T-helper 17 cell (primary cell): ENCODE measurements around the gene ZNF554. TPM values are rescaled to one million over a fixed set of nuclear protein-coding genes. Genes with fewer than 3 reads are reported as not detected.

ENCODE experiments used
- ATAC-seq: fragments of 150-1000 bp; cut with Tn5 transposase; 2 replicates; pipeline ENCODE4 v1.10.0; 2021; ENCODE audit warnings: mild to moderate bottlenecking, moderate library complexity
- DNase-seq, 3 donors: peaks; one replicate each; pipeline versions ENCODE4 v3.0.0 to v3.0.0-alpha.2; 2020 to 2021
- H3K9me3 ChIP-seq: one replicate; pipeline ENCODE4 v1.7.0; 2013; ENCODE audit warnings: low read length, mild to moderate bottlenecking; ENCODE audit not compliant: control insufficient read depth, poor library complexity, severe bottlenecking
- H3K27ac Mint-ChIP-seq: one replicate; pipeline ENCODE4 v1.8.0; 2022; ENCODE audit warnings: mild to moderate bottlenecking, moderate library complexity, mixed read lengths
- H3K27me3 Mint-ChIP-seq: one replicate; pipeline ENCODE4 v1.8.0; 2022; ENCODE audit warnings: mixed read lengths
- H3K36me3 Mint-ChIP-seq: one replicate; pipeline ENCODE4 v1.8.0; 2022; ENCODE audit warnings: low read depth, mixed read lengths
- H3K4me1 Mint-ChIP-seq: one replicate; pipeline ENCODE4 v1.8.0; 2022; ENCODE audit warnings: mild to moderate bottlenecking, mixed read lengths
- H3K4me3 Mint-ChIP-seq: one replicate; pipeline ENCODE4 v1.8.0; 2022; ENCODE audit warnings: mild to moderate bottlenecking, moderate library complexity, mixed read lengths
- total RNA-seq, 4 donors: library from RNA in 2 of 4; stranded (reverse) in 2 of 4; gene quantifications; one replicate each; pipeline ENCODE4 v1.2.3 and lab custom pipeline; 2022 to 2026

The ZNF554 gene
- total RNA-seq (1 to 10 TPM; 3.0 to 3.2 TPM), total RNA-seq (lab: John Stamatoyannopoulos, UW) (8.4 to 10.1 reads per million in 2 donors)

GRCh38 chr19:2819540-2820111 lies at the start of gene ZNF554:
Gene ZNF554 (plus strand): TSS chr19:2819868. CDS start chr19:2820072, 204 bp downstream.
- Mint-ChIP-seq H3K27me3 (no peaks in the 10 kb centered on the region), H3K4me3 (peak within 1 kb of the TSS; percentile 88), H3K36me3 (no peaks in the 10 kb centered on the region), H3K4me1 (peaks cover 9% of the 10 kb centered on the region), H3K27ac (no peak within 1 kb of the TSS)
- DNase-seq = peak; percentile 97 to 100 (median 99)
- H3K9me3 ChIP-seq = no peaks in the 10 kb centered on the region
- ATAC-seq = peak; percentile 100

DNA sequence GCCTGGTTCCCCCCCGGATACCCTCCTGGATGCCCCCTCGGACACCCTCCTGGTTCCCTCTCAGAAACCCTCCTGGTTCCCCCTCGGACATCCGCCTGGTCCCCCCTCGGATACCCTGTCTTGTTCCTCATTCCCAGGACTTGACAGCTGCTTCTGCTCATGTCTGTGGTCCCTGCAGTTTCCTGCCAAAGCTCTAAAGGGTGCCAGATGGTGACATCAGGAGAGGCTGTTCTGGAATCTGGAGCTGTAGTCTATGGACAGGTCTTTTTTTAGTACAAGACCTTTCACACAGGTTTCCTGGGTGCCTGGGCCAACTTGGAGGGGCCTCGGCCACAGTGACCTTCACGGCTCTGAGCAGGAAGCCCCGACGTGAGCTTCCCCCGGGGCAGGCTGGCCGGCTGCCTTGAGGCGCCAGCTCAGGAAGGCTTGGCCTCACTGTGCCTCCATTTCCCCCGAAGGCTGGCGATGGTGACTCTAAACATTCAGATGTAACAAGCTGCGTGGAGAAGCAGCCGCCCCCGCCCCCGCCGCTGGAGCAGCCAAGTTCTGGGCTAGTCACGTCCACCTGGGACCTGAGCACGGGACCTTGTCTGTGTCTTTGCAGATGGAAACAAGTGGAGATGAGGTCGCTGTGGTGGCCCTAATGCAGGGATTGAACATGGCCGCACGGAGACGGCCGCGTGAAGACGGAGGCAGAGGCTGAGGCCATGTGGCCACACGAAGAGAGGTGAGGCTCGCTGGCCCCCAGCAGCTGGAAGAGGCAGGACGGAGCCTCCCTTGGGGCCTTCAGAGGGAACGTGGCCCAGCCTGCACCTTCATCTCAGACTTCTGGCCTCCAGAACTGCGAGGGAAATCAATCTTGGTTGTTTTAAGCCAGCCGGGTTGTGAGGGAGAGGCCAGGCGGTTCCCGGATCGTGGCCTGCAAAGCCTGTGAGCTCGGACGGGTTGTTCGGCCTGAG lies 49.3 kb upstream of the ZNF554 start:
- H3K36me3 Mint-ChIP-seq = no peaks in the 10 kb centered on the region
- DNase-seq = no peak
- no peak for ATAC-seq
- no peak overlapping the region for H3K4me3 Mint-ChIP-seq
- H3K9me3 ChIP-seq = no peaks in the 10 kb centered on the region
- no peak overlapping the region for H3K27ac Mint-ChIP-seq
- H3K4me1 Mint-ChIP-seq = peaks cover 12% of the 10 kb centered on the region
- no peaks in the 10 kb centered on the region for H3K27me3 Mint-ChIP-seq

DNA sequence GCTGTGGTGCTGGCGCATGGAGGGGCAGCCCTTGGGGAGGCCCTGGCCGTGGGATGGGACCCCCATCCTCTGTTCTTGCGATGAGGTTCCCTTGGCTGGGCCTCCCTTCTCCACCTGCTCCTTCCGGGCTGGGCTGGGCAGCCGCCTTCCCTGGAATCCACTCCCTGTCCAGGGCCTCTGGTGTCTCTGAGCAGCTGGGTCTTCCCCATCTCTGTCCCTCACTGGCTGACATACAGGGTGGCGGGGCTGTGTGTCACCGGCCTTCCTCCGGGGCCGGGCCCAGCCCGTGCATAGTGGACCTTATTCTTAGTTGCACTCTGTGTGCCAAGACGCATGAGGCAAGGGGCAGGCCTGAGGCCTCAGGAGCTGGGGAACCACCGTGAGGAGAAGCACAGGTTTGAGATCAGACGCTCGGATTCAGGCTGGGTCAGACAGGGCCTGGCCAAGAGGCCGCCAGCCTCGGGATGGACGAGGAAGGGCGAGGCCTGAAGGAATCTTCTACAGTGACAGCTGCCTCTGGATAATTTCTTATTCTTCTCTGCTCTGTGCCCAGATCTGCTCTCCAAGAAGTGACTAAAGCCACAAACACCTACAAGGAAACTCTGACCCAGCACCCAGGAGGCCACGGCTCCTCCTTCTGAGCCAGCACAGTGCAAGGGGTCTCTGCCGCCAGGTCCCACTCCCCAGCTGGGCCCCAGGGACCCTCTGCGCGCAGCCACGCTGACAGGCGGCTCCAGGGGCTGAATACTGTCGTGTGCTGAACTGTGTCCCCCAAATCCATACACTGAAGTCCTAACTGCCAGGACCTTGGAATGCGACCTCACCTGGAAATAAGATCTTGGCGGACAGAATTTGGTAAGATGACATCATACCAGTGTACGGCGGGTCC lies 47.6 kb upstream of the ZNF554 start:
- Mint-ChIP-seq H3K4me1 (peaks cover 20% of the 10 kb centered on the region), H3K27me3 (no peaks in the 10 kb centered on the region), H3K4me3 (no peak overlapping the region), H3K36me3 (no peaks in the 10 kb centered on the region), H3K27ac (no peak overlapping the region)
- H3K9me3 ChIP-seq = no peaks in the 10 kb centered on the region
- no peak for ATAC-seq
- DNase-seq = no peak

GRCh38 chr19:2774083-2774679 lies 45.5 kb upstream of the ZNF554 start:
- DNase-seq (no peak), ATAC-seq (no peak)
- peaks cover 20% of the 10 kb centered on the region for H3K4me1 Mint-ChIP-seq
- H3K36me3 Mint-ChIP-seq = no peaks in the 10 kb centered on the region
- H3K27me3 Mint-ChIP-seq = no peaks in the 10 kb centered on the region
- no peaks in the 10 kb centered on the region for H3K9me3 ChIP-seq
- H3K4me3 Mint-ChIP-seq = no peak overlapping the region
- H3K27ac Mint-ChIP-seq = peak overlapping the region; percentile 96

- no peaks in the 10 kb centered on the region for H3K36me3 Mint-ChIP-seq
- H3K27me3 Mint-ChIP-seq = no peaks in the 10 kb centered on the region
- ATAC-seq = no peak
- peak overlapping the region; percentile 91 for H3K4me3 Mint-ChIP-seq
- H3K4me1 Mint-ChIP-seq = peaks cover 21% of the 10 kb centered on the region
- H3K27ac Mint-ChIP-seq = peak overlapping the region; percentile 96
- no peaks in the 10 kb centered on the region for H3K9me3 ChIP-seq
- DNase-seq = no peak
These were observed 44.6 kb upstream of the ZNF554 start for GRCh38 chr19:2774953-2775555.

DNA sequence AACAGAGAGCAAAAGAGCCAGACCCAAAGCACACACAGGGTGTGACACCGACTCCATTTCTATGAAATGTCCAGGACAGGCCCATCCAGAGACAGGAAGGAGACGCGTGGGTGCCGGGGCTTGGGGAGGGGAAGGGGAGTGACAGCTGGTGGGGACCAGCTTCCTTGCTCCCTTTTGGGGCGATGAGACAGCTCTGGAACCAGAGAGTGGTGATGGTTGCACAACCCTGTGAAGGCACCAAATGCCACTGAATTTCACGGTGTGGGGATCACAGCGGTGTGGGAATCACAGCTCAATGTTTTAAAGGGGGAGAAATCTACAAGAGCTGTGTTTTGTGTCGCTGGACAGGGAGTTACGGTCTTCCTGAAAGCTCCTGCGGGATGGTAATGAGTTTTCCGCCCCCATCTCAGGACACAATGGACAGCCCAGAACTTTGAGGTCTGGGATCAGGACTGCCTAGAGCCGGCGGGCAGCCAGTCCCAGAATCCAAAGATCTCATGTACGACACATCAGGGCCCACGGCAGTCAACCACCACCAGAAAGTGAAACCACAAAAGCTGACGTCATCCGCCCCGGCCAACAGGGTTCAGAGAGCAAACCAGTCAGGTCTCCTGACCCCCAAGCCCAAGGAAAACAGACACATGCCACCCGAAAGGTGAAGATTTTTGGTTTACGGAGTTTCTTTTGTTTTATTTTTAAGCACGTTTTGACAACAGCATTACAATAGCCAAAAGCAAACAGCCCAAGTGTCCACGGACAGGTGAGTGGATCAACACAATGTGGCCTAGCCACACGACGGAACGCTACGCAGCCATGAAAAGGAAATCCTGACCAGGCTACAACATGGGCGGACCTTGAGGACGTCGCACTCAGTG lies 43.9 kb upstream of the ZNF554 start:
- Mint-ChIP-seq H3K27me3 (no peaks in the 10 kb centered on the region), H3K4me3 (peak overlapping the region; percentile 91), H3K27ac (peak overlapping the region; percentile 96), H3K4me1 (peaks cover 25% of the 10 kb centered on the region), H3K36me3 (no peaks in the 10 kb centered on the region)
- ATAC-seq (peak; percentile 84), DNase-seq (peak; percentile 30 to 35 (median 34))
- H3K9me3 ChIP-seq = no peaks in the 10 kb centered on the region

DNA sequence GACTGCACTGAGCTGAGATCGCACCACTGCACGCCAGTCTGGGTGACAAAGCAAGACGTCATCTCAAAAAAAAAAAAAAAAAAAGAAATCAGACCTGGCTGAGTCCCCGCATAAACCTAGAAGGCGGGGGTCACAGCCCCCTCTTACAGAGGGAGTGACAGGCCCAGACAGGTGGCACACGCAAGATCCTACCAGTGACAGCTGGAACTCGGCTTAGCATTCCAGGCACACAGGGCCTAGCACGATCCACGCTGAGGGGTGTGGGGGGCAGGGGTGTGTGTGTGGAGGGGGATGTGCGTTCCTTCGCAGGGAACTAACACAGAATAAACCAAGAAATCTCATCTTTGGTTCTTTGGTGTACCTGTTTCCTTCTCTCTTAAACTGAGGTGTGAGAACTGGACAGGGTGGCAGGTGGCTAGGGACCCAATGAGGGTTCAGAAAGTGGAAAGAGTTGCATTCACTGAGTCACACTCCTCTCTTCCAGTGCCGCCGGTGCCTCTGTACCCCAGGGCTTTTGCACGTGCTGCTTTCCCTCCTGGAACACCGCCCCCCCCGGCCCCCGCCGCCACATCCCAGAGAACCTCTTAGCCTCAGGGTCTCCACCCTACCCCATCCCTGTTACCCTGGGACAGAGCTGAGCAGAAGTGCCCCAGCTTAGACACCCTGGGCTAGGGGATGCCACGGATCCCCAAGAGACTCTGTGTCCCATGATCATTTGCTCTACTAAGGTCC lies 41.5 kb upstream of the ZNF554 start:
- H3K4me3 Mint-ChIP-seq = peak overlapping the region; percentile 31
- H3K4me1 Mint-ChIP-seq = peaks cover 30% of the 10 kb centered on the region
- H3K27ac Mint-ChIP-seq = no peak overlapping the region
- DNase-seq (no peak), ATAC-seq (no peak)
- H3K9me3 ChIP-seq = no peaks in the 10 kb centered on the region
- H3K27me3 Mint-ChIP-seq = no peaks in the 10 kb centered on the region
- H3K36me3 Mint-ChIP-seq = no peaks in the 10 kb centered on the region

DNA sequence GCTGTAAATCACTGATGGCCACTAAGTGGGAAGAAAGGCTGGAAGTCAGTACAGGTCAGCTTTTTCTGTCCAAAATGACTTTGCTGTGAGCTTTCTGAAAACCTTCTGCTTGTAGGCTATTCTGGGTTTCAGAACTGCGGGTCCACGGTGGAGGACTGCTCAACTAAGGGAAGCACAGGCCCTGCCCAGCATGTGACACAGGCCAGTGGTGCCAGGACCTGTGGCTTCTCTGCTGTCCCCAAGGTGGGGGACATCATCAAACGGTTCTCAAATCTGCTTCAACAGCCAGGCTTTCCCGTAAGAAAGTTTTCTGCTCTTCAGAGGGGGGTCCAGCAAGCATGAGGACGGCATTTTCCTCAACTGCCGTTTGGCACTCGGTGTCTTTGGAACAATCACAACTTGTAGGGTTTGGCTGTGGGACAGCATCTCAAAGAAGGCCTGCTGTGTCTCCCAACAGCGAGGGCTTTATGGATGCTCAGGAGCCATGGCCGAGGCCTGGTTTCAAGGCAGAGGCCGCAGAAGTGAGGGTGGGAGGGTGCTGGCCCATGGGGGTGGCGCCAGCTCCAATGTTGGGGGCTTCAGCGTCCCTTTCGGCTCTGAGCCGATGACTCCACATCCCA lies 40.4 kb upstream of the ZNF554 start:
- no peak overlapping the region for H3K4me3 Mint-ChIP-seq
- ATAC-seq (no peak), DNase-seq (no peak)
- no peaks in the 10 kb centered on the region for H3K9me3 ChIP-seq
- H3K4me1 Mint-ChIP-seq = peaks cover 35% of the 10 kb centered on the region
- no peaks in the 10 kb centered on the region for H3K36me3 Mint-ChIP-seq
- no peaks in the 10 kb centered on the region for H3K27me3 Mint-ChIP-seq
- H3K27ac Mint-ChIP-seq = no peak overlapping the region

- H3K27me3 Mint-ChIP-seq = no peaks in the 10 kb centered on the region
- peaks cover 29% of the 10 kb centered on the region for H3K4me1 Mint-ChIP-seq
- H3K4me3 Mint-ChIP-seq = no peak overlapping the region
- no peaks in the 10 kb centered on the region for H3K9me3 ChIP-seq
- ATAC-seq (no peak), DNase-seq (no peak)
- no peaks in the 10 kb centered on the region for H3K36me3 Mint-ChIP-seq
- H3K27ac Mint-ChIP-seq = no peak overlapping the region
These were observed 39.4 kb upstream of the ZNF554 start for GRCh38 chr19:2780284-2780683.

DNA sequence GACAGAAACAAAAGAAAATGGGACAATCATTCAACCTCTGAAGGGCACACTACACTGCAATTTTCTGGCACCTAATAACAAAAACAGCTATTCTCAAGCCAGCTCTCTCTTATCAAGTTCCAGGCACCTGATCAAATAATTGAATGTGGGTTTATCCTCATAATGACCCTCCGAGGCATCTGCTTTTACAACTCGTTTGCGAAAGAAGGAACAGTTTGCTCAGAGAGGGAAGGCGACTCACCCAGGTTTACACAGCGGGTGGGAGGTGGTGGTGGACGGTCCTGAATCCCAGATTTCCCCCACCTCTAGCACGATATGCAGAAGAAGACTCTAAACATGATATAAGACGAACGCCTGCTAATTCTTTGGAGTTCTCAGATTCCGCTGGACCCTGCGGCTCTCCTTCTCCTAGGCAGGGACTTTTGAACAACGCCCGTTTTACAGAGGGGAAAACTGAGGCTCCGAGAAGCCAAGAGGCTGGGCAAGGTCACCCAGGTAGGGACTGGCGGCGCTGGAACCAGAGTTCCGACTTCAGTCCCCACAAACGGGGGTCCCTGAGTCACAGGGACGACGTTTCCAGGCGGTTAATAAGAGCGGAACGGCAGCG lies 37.2 kb upstream of the ZNF554 start:
- peak overlapping the region; percentile 89 for H3K27ac Mint-ChIP-seq
- no peak for DNase-seq
- no peaks in the 10 kb centered on the region for H3K36me3 Mint-ChIP-seq
- H3K4me1 Mint-ChIP-seq = peaks cover 21% of the 10 kb centered on the region
- H3K27me3 Mint-ChIP-seq = no peaks in the 10 kb centered on the region
- H3K9me3 ChIP-seq = no peaks in the 10 kb centered on the region
- no peak for ATAC-seq
- peak overlapping the region; percentile 89 for H3K4me3 Mint-ChIP-seq
